RPMI8226 (cell line): Measurements from ENCODE around the gene PALM.
"Not testable (repeated sequence)": the region's sequence is repeated elsewhere in the genome, so short reads cannot be mapped to it uniquely, and the experiment has no call there.

Experiments used
- DNase-seq: peaks from one replicate; pipeline ENCODE4 v3.0.0-alpha.2; 2015

The PALM gene

GRCh38 chr19:709196-709964 lies 645 bp downstream of the PALM start:
- DNase-seq = no peak

GRCh38 chr19:709965-710571 lies 1.3 kb downstream of the PALM start:
- no peak for DNase-seq

GRCh38 chr19:710767-711166 lies 2.0 kb downstream of the PALM start:
- no peak for DNase-seq

- no peak for DNase-seq
Measured at GRCh38 chr19:711254-711653, 2.5 kb downstream of the PALM start.

GRCh38 chr19:715347-715746 lies 6.6 kb downstream of the PALM start:
- DNase-seq = no peak

GRCh38 chr19:718251-718951 lies 9.7 kb downstream of the PALM start:
- no peak for DNase-seq

GRCh38 chr19:718991-719512 lies 10.3 kb downstream of the PALM start:
- DNase-seq = no peak

- DNase-seq = no peak
Measured at GRCh38 chr19:719636-720344, 11.1 kb downstream of the PALM start.

GRCh38 chr19:720345-721160 lies 11.8 kb downstream of the PALM start:
- DNase-seq = no peak

- no peak for DNase-seq
Measured at GRCh38 chr19:722553-723101, 13.9 kb downstream of the PALM start.

- no peak for DNase-seq
Measured at GRCh38 chr19:723247-723646, 14.5 kb downstream of the PALM start.

GRCh38 chr19:723714-724113 lies 15.0 kb downstream of the PALM start:
- DNase-seq = no peak

- no peak for DNase-seq
Measured at GRCh38 chr19:725461-726089, 16.8 kb downstream of the PALM start.

- DNase-seq = no peak
Measured at GRCh38 chr19:726993-727956, 18.5 kb downstream of the PALM start.

- DNase-seq = no peak
Measured at GRCh38 chr19:728011-728410, 19.3 kb downstream of the PALM start.

- not testable (repeated sequence) for DNase-seq
Measured at GRCh38 chr19:729564-729963, 20.8 kb downstream of the PALM start.

- DNase-seq = no peak
Measured at GRCh38 chr19:729965-730668, 21.4 kb downstream of the PALM start.

GRCh38 chr19:731000-731399 lies 22.3 kb downstream of the PALM start:
- DNase-seq = no peak
